GM12891 (cell line): Measurements from ENCODE around the gene LMX1A.

Experiments
- PAX5 ChIP-seq: IDR thresholded peaks from 2 replicates; pipeline ENCODE4 v1.6.1; 2011; ENCODE audit warnings: low read length, moderate library complexity, mild to moderate bottlenecking; ENCODE audit not compliant: insufficient read depth, severe bottlenecking
- POLR2A ChIP-seq: IDR thresholded peaks from 2 replicates; pipeline ENCODE4 v1.6.1; 2011; ENCODE audit warnings: low read depth, low read length, control low read depth
- POLR2AphosphoS5 ChIP-seq: IDR thresholded peaks from 2 replicates; pipeline ENCODE4 v1.6.1; 2011; ENCODE audit warnings: low read depth, low read length, control low read depth
- POU2F2 ChIP-seq: IDR thresholded peaks from 2 replicates; pipeline ENCODE4 v1.6.1; 2011; ENCODE audit warnings: low read depth, mild to moderate bottlenecking, control low read depth, low read length, moderate library complexity
- SPI1 ChIP-seq: IDR thresholded peaks from 2 replicates; pipeline ENCODE4 v1.6.1; 2011; ENCODE audit warnings: low read depth, low read length, control low read depth
- TAF1 ChIP-seq: IDR thresholded peaks from 2 replicates; pipeline ENCODE4 v1.6.1; 2011; ENCODE audit warnings: low read depth, low read length, control low read depth

DNA sequence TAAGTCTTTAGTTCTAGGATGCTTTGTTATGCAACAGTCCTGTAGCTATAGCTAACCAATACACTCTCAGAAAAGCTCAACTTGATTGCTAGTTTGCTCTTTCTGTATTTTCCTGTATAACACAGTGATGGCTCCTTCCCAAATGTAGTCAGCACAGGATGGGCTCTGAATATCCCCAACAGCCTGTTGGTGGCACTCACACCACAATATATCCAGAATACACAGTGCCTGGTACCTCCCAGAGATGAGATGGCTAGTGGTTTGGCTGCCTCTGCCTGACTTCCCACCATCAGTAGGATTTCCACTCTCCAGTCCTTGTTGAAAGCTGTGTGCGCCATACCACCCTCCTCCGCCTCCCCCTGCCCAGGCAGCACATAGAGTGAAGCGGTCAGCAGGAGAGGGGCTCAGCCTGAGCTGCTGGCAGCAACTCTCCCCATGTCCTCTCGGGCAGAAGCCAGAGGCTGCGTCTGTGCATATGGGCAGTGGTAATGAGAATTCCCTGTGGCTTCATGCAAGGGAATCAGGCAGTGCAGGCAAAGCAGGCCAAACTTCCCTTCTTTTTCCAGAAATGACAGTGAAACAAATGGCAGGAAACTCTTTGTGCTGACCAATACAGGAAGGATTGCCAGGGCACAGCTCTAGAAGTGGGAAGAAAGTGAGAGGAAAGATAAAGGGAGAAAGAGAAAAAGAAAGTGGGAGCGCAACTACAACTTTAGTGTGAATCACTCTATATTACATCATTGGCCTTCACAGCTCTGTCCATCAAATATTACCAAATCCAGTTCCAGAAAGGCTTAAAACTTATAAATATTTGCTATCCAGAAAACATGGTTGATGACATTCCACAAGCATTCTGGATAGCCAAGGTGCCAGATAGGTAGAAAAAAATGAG is 49.7 kb downstream of the LMX1A start:
- TF ChIP-seq POLR2AphosphoS5 (no peak), TAF1 (no peak), POLR2A (no peak), SPI1 (no peak), PAX5 (no peak), POU2F2 (no peak)
